GM18870 (cell line): ENCODE data around the gene NR1I3.

Experiments used
- ATAC-seq: cut with Tn5 transposase; IDR thresholded peaks from one replicate; pipeline ENCODE4 v1.9.1; 2021; ENCODE audit warnings: moderate library complexity; ENCODE audit not compliant: unreplicated experiment

The NR1I3 gene

GRCh38 chr1:161196521-161197451 is 41.2 kb downstream of the NR1I3 start:
- ATAC-seq: no peak

GRCh38 chr1:161196111-161196510 is 41.9 kb downstream of the NR1I3 start:
- no peak for ATAC-seq

- no peak for ATAC-seq
Measured at GRCh38 chr1:161195171-161195570, 42.8 kb downstream of the NR1I3 start.

- no peak for ATAC-seq
Measured at GRCh38 chr1:161193561-161194235, 44.3 kb downstream of the NR1I3 start.

GRCh38 chr1:161192476-161193465 is 45.2 kb downstream of the NR1I3 start:
- ATAC-seq: peak; percentile 57

GRCh38 chr1:161191971-161192370 is 46.0 kb downstream of the NR1I3 start:
- no peak for ATAC-seq

GRCh38 chr1:161190962-161191521 is 47.0 kb downstream of the NR1I3 start:
- ATAC-seq: no peak

GRCh38 chr1:161189036-161189435 is 49.0 kb downstream of the NR1I3 start:
- ATAC-seq: no peak

- no peak for ATAC-seq
Measured at GRCh38 chr1:161188381-161188780, 49.6 kb downstream of the NR1I3 start.

- ATAC-seq: no peak
Measured at GRCh38 chr1:161187311-161187710, 50.7 kb downstream of the NR1I3 start.

- ATAC-seq: peak; percentile 16
Measured at GRCh38 chr1:161185732-161186311, 52.2 kb downstream of the NR1I3 start.

GRCh38 chr1:161185282-161185682 is 52.7 kb downstream of the NR1I3 start:
- peak; percentile 72 for ATAC-seq

GRCh38 chr1:161182214-161182613 is 55.8 kb downstream of the NR1I3 start:
- ATAC-seq: peak; percentile 45

GRCh38 chr1:161180639-161181038 is 57.4 kb downstream of the NR1I3 start:
- ATAC-seq: no peak

- no peak for ATAC-seq
Measured at GRCh38 chr1:161179698-161180097, 58.3 kb downstream of the NR1I3 start.
